HepG2 (cell line): Measurements from ENCODE around the gene ATRIP. TPM values are rescaled to one million over a fixed set of nuclear protein-coding genes. Genes with fewer than 3 reads are reported as not detected.

Source experiments
- ATAC-seq: fragments of 200-7000 bp; cut with Tn5 transposase; 3 replicates; pipeline ENCODE4 v1.9.1; 2020; ENCODE audit warnings: mild to moderate bottlenecking, moderate library complexity
- BruUV-seq: library from RNA; stranded (reverse); fragments of 400-500 nt; replicated peaks from 2 replicates; lab custom pipeline; 2021; lab: Mats Ljungman, UMichigan
- CTCF ChIA-PET: fragments of 300-600 bp; formaldehyde crosslinking; extraction: SDS; loops from one replicate; lab custom pipeline; 2021; ENCODE audit warnings: low total read pairs, inconsistent platforms, low intra/inter-chr PET ratio; lab: Yijun Ruan, JAX
- POLR2A ChIA-PET: fragments of 350-600 bp; sonication (Branson Sonifier 250); formaldehyde crosslinking; loops from one replicate; lab custom pipeline; 2020; ENCODE audit warnings: antibody characterized with exemption, inconsistent platforms; lab: Yijun Ruan, JAX
- DNase-seq: peaks from one replicate; pipeline ENCODE4 v3.0.0-alpha.2; 2015; ENCODE audit warnings: low spot score
- FAIRE-seq: peaks from 3 replicates; lab custom pipeline; 2011; peaks lifted over from hg19 to GRCh38; lab: Jason Lieb, UNC
- H2AFZ ChIP-seq: one replicate; pipeline ENCODE4 v1.6.1; 2011; ENCODE audit warnings: low read length, inconsistent platforms
- H3K27ac ChIP-seq: fragments of 300-600 bp; 3 replicates; pipeline ENCODE4 v1.8.0; 2011; ENCODE audit warnings: mixed run types, mild to moderate bottlenecking, mixed read lengths, low read length, inconsistent platforms; ENCODE audit not compliant: insufficient read depth; ENCODE audit errors: extremely low read length
- H3K27me3 ChIP-seq, 2 experiments: fragments of 200-600 bp in 1 of 2; 2 replicates in 1 of 2; 3 replicates in 1 of 2; pipeline versions ENCODE4 v1.6.0 to v1.8.0; 2011; ENCODE audit warnings: low read length in 2 of 2, mild to moderate bottlenecking in 2 of 2, moderate library complexity in 2 of 2, inconsistent platforms in 1 of 2; ENCODE audit not compliant: insufficient read depth in 2 of 2, control insufficient read depth in 1 of 2
- H3K36me3 ChIP-seq, 2 experiments: fragments of 200-600 bp in 1 of 2; replicated peaks in 1 of 2; 2 replicates in 1 of 2; 3 replicates in 1 of 2; pipeline versions ENCODE4 v1.5.1 to v1.8.0; 2011; ENCODE audit warnings: low read length in 2 of 2, inconsistent platforms in 1 of 2; ENCODE audit not compliant: insufficient read depth in 2 of 2, control insufficient read depth in 1 of 2
- H3K4me1 ChIP-seq: 2 replicates; pipeline ENCODE4 v1.5.1; 2012; ENCODE audit warnings: low read length, inconsistent platforms; ENCODE audit not compliant: insufficient read depth
- H3K4me2 ChIP-seq: 2 replicates; pipeline ENCODE4 v1.6.0; 2011; ENCODE audit warnings: low read depth, low read length, inconsistent platforms
- H3K4me3 ChIP-seq, 3 experiments: fragments of 200-600 bp in 1 of 3; sonication (generic), shearing (Covaris generic) in 1 of 3; replicated peaks in 1 of 3; 2 replicates each; pipeline ENCODE4 v1.5.1; 2011 to 2016; ENCODE audit warnings: low read length in 3 of 3, inconsistent platforms in 2 of 3, low read depth in 2 of 3, mild to moderate bottlenecking in 2 of 3, control low read depth in 1 of 3, mixed read lengths in 1 of 3; ENCODE audit not compliant: insufficient read depth in 1 of 3
- H3K79me2 ChIP-seq: one replicate; pipeline ENCODE4 v1.6.1; 2011; ENCODE audit warnings: low read length, inconsistent platforms; ENCODE audit not compliant: insufficient read depth
- H3K9ac ChIP-seq: 2 replicates; pipeline ENCODE4 v1.6.0; 2011; ENCODE audit warnings: mild to moderate bottlenecking, low read depth, low read length, inconsistent platforms; ENCODE audit not compliant: insufficient read depth
- H3K9me3 ChIP-seq: 2 replicates; pipeline ENCODE4 v1.5.1; 2012; ENCODE audit warnings: mild to moderate bottlenecking, low read length
- H4K20me1 ChIP-seq: 2 replicates; pipeline ENCODE4 v1.6.0; 2011; ENCODE audit warnings: inconsistent platforms, mild to moderate bottlenecking, low read length, moderate library complexity; ENCODE audit not compliant: insufficient read depth
- DR1 ChIP-seq: sonication (generic); formaldehyde crosslinking; IDR thresholded peaks from 2 replicates; pipeline ENCODE4 v1.8.0; 2021; ENCODE audit warnings: mild to moderate bottlenecking, missing genetic modification reagents, inconsistent platforms
- HBP1 ChIP-seq: IDR thresholded peaks from 2 replicates; pipeline ENCODE4 v1.6.1; 2016; ENCODE audit warnings: low read depth, control low read depth
- MAFK ChIP-seq, 2 experiments: IDR thresholded peaks in 1 of 2; conservative IDR thresholded peaks in 1 of 2; 2 replicates each; pipeline ENCODE4 v1.6.1; 2011; ENCODE audit warnings: improper control_type of control experiment in 2 of 2, low read length in 2 of 2
- NFAT5 ChIP-seq: sonication (generic); formaldehyde crosslinking; IDR thresholded peaks from 2 replicates; pipeline ENCODE4 v1.4.0; 2020; ENCODE audit warnings: missing genetic modification reagents
- WGBS: methylation state at CpG from one replicate; pipeline ENCODE4 v1.1.6; 2017; ENCODE audit warnings: low lambda C conversion rate; 5-methylcytosine and 5-hydroxymethylcytosine counted together
- in situ Hi-C: cut with HindIII; loops from 2 replicates; pipeline ENCODE4 v1.10.0; 2017; ENCODE audit warnings: low pct_unique_long_range_greater_than_20kb; ENCODE audit not compliant: extremely low pct_ligation_motif_present
- intact Hi-C: fragments of 100-400 bp; cut with micrococcal nuclease; formaldehyde crosslinking; loops from one replicate; pipeline ENCODE4 v1.10.0; 2022; ENCODE audit not compliant: unreplicated experiment
- polyA plus RNA-seq, 8 experiments: library from polyadenylated mRNA; depleted of rRNA in 3 of 8; stranded (reverse) in 7 of 8; unstranded in 1 of 8; fragments of >200 nt; fragmentation: Illumina TruSeq in 4 of 8; extraction: Trizol in 4 of 8; gene quantifications; 2 replicates each; pipeline versions ENCODE4 v1.2.1 to v1.2.3, GENCODE V29; 2011 to 2016; ENCODE audit warnings: low read depth in 4 of 8, missing spikeins in 1 of 8, mixed read lengths in 1 of 8; ENCODE audit not compliant: insufficient read depth in 1 of 8
- total RNA-seq, 5 experiments: library from RNA; depleted of rRNA; stranded (reverse); fragments of >200 nt; fragmentation: Illumina TruSeq; extraction: Trizol; gene quantifications; 2 replicates each; pipeline ENCODE4 v1.2.3, GENCODE V29; 2016; ENCODE audit warnings: low read depth in 1 of 5

ATRIP gene
- total and polyA plus RNA-seq, 2 of the 13 experiments (the other 11 are each of a cell fraction or from before 2014, with no cell fraction given), result 5.1 to 12.5 TPM

- no peak for TF ChIP-seq HBP1 (CRISPR knock-in tag)
Observed at GRCh38 chr3:48456456-48456855, 9.9 kb downstream of the ATRIP start (continued).

GRCh38 chr3:48459331-48459730 lies 12.8 kb downstream of the ATRIP start:
- no peak for FAIRE-seq
- no peak for TF ChIP-seq DR1 (CRISPR knock-in tag)
- TF ChIP-seq MAFK (conservative IDR thresholded peaks at IDR 0.05 in 1 of 2, IDR thresholded peaks at IDR 0.05 in 1 of 2; ENCODE audit: low read length in 2 of 2), result no peak
- TF ChIP-seq NFAT5, result no peak
- POLR2A ChIA-PET, result interaction anchor here (3.6 kb wide), 1 partner anchor 13 kb away, joined by 17 read pairs; no protein-coding TSS in a partner anchor
- Histone ChIP-seq H3K36me3 (peaks cover 13 to 41% of the 10 kb centered on the region in 2 experiments), H4K20me1 (no peaks in the 10 kb centered on the region), H3K27ac (no peak overlapping the region), H3K9ac (no peak overlapping the region), H3K27me3 (no peaks in the 10 kb centered on the region), H3K9me3 (no peaks in the 10 kb centered on the region), H3K4me3 (no peak overlapping the region), H3K4me2 (no peak overlapping the region), H3K4me1 (no peaks in the 10 kb centered on the region), H2AFZ (no peak overlapping the region), H3K79me2 (no peaks in the 10 kb centered on the region)
- WGBS, result 89% methylated on average over 3 of the region's 3 CpGs
- ATAC-seq, result no peak
- no TSS peak for BruUV-seq
- intact Hi-C loops, result no loop called here
- CTCF ChIA-PET, result no interaction called here
- no peak for DNase-seq
- in situ Hi-C loops, result no loop called here
